Measurements from ENCODE around the gene ECE2. TPM values are rescaled to one million over a fixed set of nuclear protein-coding genes. Genes with fewer than 3 reads are reported as not detected.

ECE2 gene
- polyA plus RNA-seq, 2 of the 4 experiments (the other 2 are of a cell fraction): not detected

GRCh38 chr3:184248454-184249411 lies 27.1 kb upstream of the ECE2 start, which contains the start of gene ALG3:
Gene ALG3, minus strand, starts transcription at chr3:184248962. Its CDS starts 22 bp downstream, at chr3:184248940.
- Histone ChIP-seq H3K27ac (peak within 1 kb of the TSS; percentile 97 to 98), H3K4me2 (peak within 1 kb of the TSS; percentile 89), H3K4me1 (peaks cover 8% of the 10 kb centered on the region; the same call in 2 of the 3 replicates), H3K9me3 (no peaks in the 10 kb centered on the region), H3K4me3 (peak within 1 kb of the TSS; percentile 57)
- ATAC-seq (peak; percentile 46 to 70), FAIRE-seq (no peak), DNase-seq (ENCODE audit: low read depth in 1 of 2, low spot score in 1 of 2) (peak; percentile 59 to 91)
- ChIA-PET CTCF (interaction anchor here (1.1 to 3.4 kb wide), 4 partner anchors 16 to 23 kb away, joined by 3 to 19 read pairs (median 6); partner anchors contain the start of gene VWA5B2), POLR2A (no interaction called here)
- TF ChIP-seq HOXB13 (CRISPR knock-in tag; IDR thresholded peaks at IDR 0.05; ENCODE audit: low read depth) (no peak), MAX (IDR thresholded peaks at IDR 0.05) (peak; percentile 80; the same call in 1 of the 2 replicates), TP53 (CRISPR knock-in tag; IDR thresholded peaks at IDR 0.05) (no peak), TFCP2L1 (CRISPR knock-in tag; IDR thresholded peaks at IDR 0.05) (no peak), CHD2 (IDR thresholded peaks at IDR 0.05; ENCODE audit: low read length, partially characterized antibody) (no peak), RFX5 (IDR thresholded peaks at IDR 0.05) (no peak), KDM1A (IDR thresholded peaks at IDR 0.05; ENCODE audit: low read depth) (no peak), KDM5A (IDR thresholded peaks at IDR 0.05) (peak; percentile 81; the same call in 1 of the 2 replicates), BCL3 (IDR thresholded peaks at IDR 0.05) (peak; percentile 70), JUNB (IDR thresholded peaks at IDR 0.05) (no peak), HEYL (CRISPR knock-in tag; IDR thresholded peaks at IDR 0.05) (no peak), MAZ (IDR thresholded peaks at IDR 0.05; ENCODE audit: borderline replicate concordance, low read depth, low read length) (0 out of 2 replicates have a peak, but pooled peaks have one; percentile 43), MYC (IDR thresholded peaks at IDR 0.05; ENCODE audit: borderline replicate concordance, low read length) (peak; percentile 83; the same call in 1 of the 2 replicates), JUN (IDR thresholded peaks at IDR 0.05) (peak in 1 of 2 experiments; percentile 78; a peak in 3 of 5 replicates), HMGXB4 (CRISPR knock-in tag; IDR thresholded peaks at IDR 0.05; ENCODE audit: borderline replicate concordance) (no peak), CEBPB (IDR thresholded peaks at IDR 0.05) (peak in 1 of 2 experiments; percentile 33; a peak in 1 of 4 replicates), ESRRA (IDR thresholded peaks at IDR 0.05; ENCODE audit: borderline replicate concordance, low read length) (no peak), USF2 (IDR thresholded peaks at IDR 0.05) (no peak), E2F6 (IDR thresholded peaks at IDR 0.05; ENCODE audit: borderline replicate concordance, low read depth) (no peak), CBX2 (IDR thresholded peaks at IDR 0.05; ENCODE audit: borderline replicate concordance, low read depth) (no peak), FOXS1 (CRISPR knock-in tag; IDR thresholded peaks at IDR 0.05) (no peak), PHF8 (IDR thresholded peaks at IDR 0.05; ENCODE audit: borderline replicate concordance, low read depth) (peak; percentile 72), SMC3 (IDR thresholded peaks at IDR 0.05) (no peak), POLR2A (IDR thresholded peaks at IDR 0.05; ENCODE audit: low read length) (peak; percentile 97)
- 1% methylated on average over 35 of the region's 49 CpGs for WGBS (ENCODE audit: missing lambda C conversion rate)

Measured in A549 (cell line).